Fibroblast of lung (primary cell): ENCODE data around the gene UBE2K. TPM values are rescaled to one million over a fixed set of nuclear protein-coding genes. Genes with fewer than 3 reads are reported as not detected.

Experiments used
- DNase-seq, 2 donors: peaks; one replicate each; pipeline versions ENCODE4 v3.0.0 to v3.0.0-alpha.2; 2010; ENCODE audit warnings: low read depth in 2 of 2
- H2AFZ ChIP-seq: 2 replicates; pipeline ENCODE4 v1.5.1; 2012; ENCODE audit warnings: low read length, control low read depth, inconsistent platforms
- H3K27ac ChIP-seq: 2 replicates; pipeline ENCODE4 v1.5.1; 2011; ENCODE audit warnings: low read length, control low read depth; ENCODE audit not compliant: insufficient read depth
- H3K27me3 ChIP-seq: 2 replicates; pipeline ENCODE4 v1.5.1; 2011; ENCODE audit warnings: mild to moderate bottlenecking, low read length; ENCODE audit not compliant: control insufficient read depth, insufficient read depth
- H3K36me3 ChIP-seq: 2 replicates; pipeline ENCODE4 v1.5.1; 2011; ENCODE audit warnings: low read length; ENCODE audit not compliant: control insufficient read depth, insufficient read depth
- H3K4me1 ChIP-seq: 2 replicates; pipeline ENCODE4 v1.5.1; 2011; ENCODE audit warnings: low read length; ENCODE audit not compliant: control insufficient read depth, insufficient read depth; ENCODE audit errors: extremely low read depth
- H3K4me2 ChIP-seq: 2 replicates; pipeline ENCODE4 v1.5.1; 2011; ENCODE audit warnings: low read length, control low read depth; ENCODE audit not compliant: insufficient read depth; ENCODE audit errors: extremely low read depth
- H3K4me3 ChIP-seq, 4 experiments: fragments of 200-600 bp in 1 of 4; sonication (generic) in 1 of 4; replicated peaks in 1 of 4; 2 replicates each; pipeline ENCODE4 v1.5.1; 2011 to 2016; ENCODE audit warnings: low read length in 4 of 4, low read depth in 3 of 4, mild to moderate bottlenecking in 3 of 4, control low read depth in 2 of 4, inconsistent platforms in 1 of 4, mixed read lengths in 1 of 4; ENCODE audit not compliant: insufficient read depth in 1 of 4; ENCODE audit errors: control extremely low read depth in 1 of 4
- H3K79me2 ChIP-seq: 2 replicates; pipeline ENCODE4 v1.5.1; 2012; ENCODE audit warnings: mild to moderate bottlenecking, low read length, inconsistent platforms; ENCODE audit not compliant: control insufficient read depth, insufficient read depth
- H3K9ac ChIP-seq: 2 replicates; pipeline ENCODE4 v1.5.1; 2011; ENCODE audit warnings: mild to moderate bottlenecking, low read length, control low read depth; ENCODE audit not compliant: insufficient read depth
- H3K9me3 ChIP-seq: 2 replicates; pipeline ENCODE4 v1.5.1; 2012; ENCODE audit warnings: low read depth, low read length; ENCODE audit not compliant: control insufficient read depth, insufficient read depth
- H4K20me1 ChIP-seq: 2 replicates; pipeline ENCODE4 v1.5.1; 2011; ENCODE audit warnings: low read length; ENCODE audit not compliant: control insufficient read depth, insufficient read depth; ENCODE audit errors: extremely low read depth
- CTCF ChIP-seq, 2 donors: IDR thresholded peaks in 1 of 2; conservative IDR thresholded peaks in 1 of 2; 1 replicate in 1 of 2; 2 replicates in 1 of 2; pipeline ENCODE4 v1.5.1; 2011 to 2012; ENCODE audit warnings: low read length in 2 of 2, control low read depth in 1 of 2, inconsistent platforms in 1 of 2, low read depth in 1 of 2, mild to moderate bottlenecking in 1 of 2
- EZH2 ChIP-seq: IDR thresholded peaks from 2 replicates; pipeline ENCODE4 v1.5.1; 2012; ENCODE audit warnings: low read length, control low read depth, mild to moderate bottlenecking; ENCODE audit errors: missing control alignments
- polyA plus RNA-seq, 2 donors: library from polyadenylated mRNA; depleted of rRNA in 1 of 2; stranded (reverse) in 1 of 2; unstranded in 1 of 2; fragments of >200 nt; gene quantifications; 2 replicates each; pipeline ENCODE4 v1.2.1, GENCODE V29; 2011 to 2012; ENCODE audit warnings: missing spikeins in 1 of 2
- total RNA-seq: library from RNA; depleted of rRNA; stranded (reverse); fragments of >200 nt; gene quantifications from 2 replicates; pipeline ENCODE4 v1.2.1, GENCODE V29; 2014

UBE2K gene
- total and polyA plus RNA-seq, 2 donors (not counting 1 experiment from before 2014, with no cell fraction given) = 15.0 to 122 TPM

GRCh38 chr4:39662683-39663082 is 35.3 kb upstream of the UBE2K start:
- Histone ChIP-seq H4K20me1 (no peaks in the 10 kb centered on the region), H3K9me3 (no peaks in the 10 kb centered on the region)
- TF ChIP-seq CTCF (conservative IDR thresholded peaks at IDR 0.05 in 1 of 2, IDR thresholded peaks at IDR 0.05 in 1 of 2; ENCODE audit: low read depth in 1 of 2, low read length in 2 of 2) = no peak
- TF ChIP-seq EZH2 = no peak

DNA sequence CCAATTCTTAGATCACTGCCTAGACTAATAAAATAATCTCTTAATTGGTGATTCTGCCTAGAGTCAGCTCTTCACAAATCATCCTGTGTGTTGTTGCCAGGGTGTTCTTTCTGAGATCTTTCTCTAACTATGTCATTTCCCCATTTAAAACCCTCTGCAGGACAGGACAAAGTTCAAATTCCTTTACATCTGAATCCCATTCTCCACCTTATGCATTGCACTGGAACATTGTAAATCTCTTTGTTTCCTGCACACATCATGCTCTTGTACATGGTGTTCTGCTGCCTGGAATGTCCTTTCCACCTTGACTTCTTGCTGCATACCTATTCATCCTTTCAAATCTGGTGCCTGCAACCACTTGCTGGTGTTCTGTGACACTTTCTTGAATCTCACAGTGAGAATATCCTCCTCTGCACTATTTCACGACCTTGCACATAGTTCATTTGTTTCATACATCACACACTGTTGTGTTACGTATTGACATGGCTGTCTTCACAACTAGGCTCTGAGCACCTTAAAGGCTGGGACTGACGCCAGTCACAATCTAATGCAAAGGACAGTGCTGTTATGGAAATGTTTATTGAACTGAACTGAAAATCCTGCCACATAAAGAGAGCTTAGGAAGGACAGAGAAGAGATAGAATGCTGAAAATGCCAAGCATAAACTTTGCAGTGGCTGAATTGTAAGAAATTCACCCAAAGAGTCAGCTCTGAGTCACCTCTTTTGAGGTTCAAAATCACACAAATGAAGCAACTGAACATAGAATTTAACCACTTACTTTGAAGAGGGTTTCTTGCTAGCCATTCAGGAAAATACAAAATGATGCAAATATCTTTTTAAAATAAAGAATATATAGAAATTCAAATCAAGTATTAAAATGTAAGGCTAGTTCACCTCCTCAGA is 32.9 kb upstream of the UBE2K start:
- DNase-seq = peak; percentile 48 to 58
- no peaks in the 10 kb centered on the region for H3K9me3 ChIP-seq
- no peak for TF ChIP-seq CTCF (conservative IDR thresholded peaks at IDR 0.05 in 1 of 2, IDR thresholded peaks at IDR 0.05 in 1 of 2; ENCODE audit: low read depth in 1 of 2, low read length in 2 of 2)
- TF ChIP-seq EZH2 = no peak
- H3K4me3 ChIP-seq = no peak overlapping the region
- no peak overlapping the region for H3K9ac ChIP-seq
- H3K4me1 ChIP-seq = peaks cover 4% of the 10 kb centered on the region
- H3K27me3 ChIP-seq = no peaks in the 10 kb centered on the region
- H4K20me1 ChIP-seq = no peaks in the 10 kb centered on the region
- H3K27ac ChIP-seq = no peak overlapping the region
- no peaks in the 10 kb centered on the region for H3K79me2 ChIP-seq
- no peaks in the 10 kb centered on the region for H3K36me3 ChIP-seq
- H2AFZ ChIP-seq = no peak overlapping the region
- peak overlapping the region; percentile 20 for H3K4me2 ChIP-seq

More at GRCh38 chr4:39662683-39663082, 35.3 kb upstream of the UBE2K start:
- Histone ChIP-seq H3K36me3 (no peaks in the 10 kb centered on the region), H2AFZ (no peak overlapping the region), H3K27ac (no peak overlapping the region), H3K9ac (no peak overlapping the region), H3K79me2 (no peaks in the 10 kb centered on the region), H3K4me2 (no peak overlapping the region), H3K27me3 (no peaks in the 10 kb centered on the region), H3K4me3 (no peak overlapping the region), H3K4me1 (peaks cover 4% of the 10 kb centered on the region)
- no peak for DNase-seq

DNA sequence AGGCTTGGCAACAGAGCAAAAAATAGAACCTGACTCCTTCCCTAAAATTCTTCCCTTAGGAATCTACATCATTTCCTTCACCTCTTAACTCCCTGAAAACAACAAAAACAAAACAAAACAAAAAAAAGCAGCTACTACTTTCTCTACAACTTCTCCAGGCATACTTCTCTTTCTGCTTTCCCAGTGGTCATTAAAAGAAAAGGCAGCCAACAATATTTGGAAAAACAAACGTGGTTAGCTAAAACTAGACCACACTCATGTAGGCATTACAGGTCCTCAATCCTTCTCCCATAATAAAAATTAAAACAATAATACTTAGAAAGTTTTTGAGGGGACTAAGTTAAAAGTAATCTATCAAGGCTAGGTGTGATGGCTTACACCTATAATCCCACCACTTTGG is 30.2 kb upstream of the UBE2K start:
- peaks cover 4% of the 10 kb centered on the region for H3K4me1 ChIP-seq
- H3K79me2 ChIP-seq = no peaks in the 10 kb centered on the region
- H3K27me3 ChIP-seq = no peaks in the 10 kb centered on the region
- no peak for DNase-seq
- H2AFZ ChIP-seq = no peak overlapping the region
- no peak overlapping the region for H3K4me2 ChIP-seq
- no peak overlapping the region for H3K9ac ChIP-seq
- no peaks in the 10 kb centered on the region for H4K20me1 ChIP-seq
- H3K36me3 ChIP-seq = no peaks in the 10 kb centered on the region
- TF ChIP-seq CTCF (conservative IDR thresholded peaks at IDR 0.05 in 1 of 2, IDR thresholded peaks at IDR 0.05 in 1 of 2; ENCODE audit: low read depth in 1 of 2, low read length in 2 of 2) (no peak), EZH2 (no peak)
- H3K9me3 ChIP-seq = no peaks in the 10 kb centered on the region
- no peak overlapping the region for H3K27ac ChIP-seq
- no peak overlapping the region for H3K4me3 ChIP-seq
